ENCODE results near the gene LRRC49. TPM values are rescaled to one million over a fixed set of nuclear protein-coding genes. Genes with fewer than 3 reads are reported as not detected.

The LRRC49 gene
- total and polyA plus RNA-seq, 10 of the 15 experiments (the other 5 are each of a cell fraction or from before 2014, with no cell fraction given): 1.4 to 3.7 (median 2.9) TPM

- TF ChIP-seq RAD21 (IDR thresholded peaks at IDR 0.05; ENCODE audit: insufficient read depth, low read depth, low read length) (peak; percentile 73), ZNF217 (IDR thresholded peaks at IDR 0.05) (no peak), YBX1 (IDR thresholded peaks at IDR 0.05) (no peak), SMARCA5 (IDR thresholded peaks at IDR 0.05) (no peak), TCF3 (IDR thresholded peaks at IDR 0.05; ENCODE audit: borderline replicate concordance, insufficient read depth, low read depth, low read length) (no peak), RAD51 (IDR thresholded peaks at IDR 0.05) (no peak), FOS (IDR thresholded peaks at IDR 0.05; ENCODE audit: borderline replicate concordance, extremely low read depth, insufficient read length) (no peak), KDM1A (IDR thresholded peaks at IDR 0.05; ENCODE audit: borderline replicate concordance) (peak; percentile 79; the same call in 1 of the 2 replicates)
These were observed 410 bp downstream of the LRRC49 start (continued) for GRCh38 chr15:70892912-70893560.

- H4K20me1 ChIP-seq (ENCODE audit: control insufficient read depth, insufficient read depth): no peaks in the 10 kb centered on the region
- intact Hi-C loops (cut with micrococcal nuclease; ENCODE audit: unreplicated experiment): no loop called here
- no peak for FAIRE-seq
- BruUV-seq (replicated peaks): no TSS peak
- H3K27ac ChIP-seq (ENCODE audit: control insufficient read depth, insufficient read depth): no peak overlapping the region
- in situ Hi-C loops (cut with MboI): no loop called here
- no peak for ATAC-seq
- H3K27me3 ChIP-seq (replicated peaks in 1 of 2; ENCODE audit: control insufficient read depth in 2 of 2, insufficient read depth in 2 of 2, low read length in 1 of 2): no peaks in the 10 kb centered on the region
- DNase-seq (ENCODE audit: low read depth, low spot score): no peak
- ChIA-PET CTCF (interaction anchor here (1.0 kb wide), 1 partner anchor 15 kb away, joined by 3 read pairs; no protein-coding TSS in a partner anchor), POLR2A (no interaction called here), RAD21 (ENCODE audit: unreplicated experiment) (no interaction called here), SMC1A (ENCODE audit: uncharacterized antibody, unreplicated experiment) (no interaction called here)
- H3K9me3 ChIP-seq (replicated peaks; ENCODE audit: control insufficient read depth, insufficient read depth, low read length): no peaks in the 10 kb centered on the region; the same call in 2 of the 3 replicates
- H3K4me1 ChIP-seq (ENCODE audit: control insufficient read depth, insufficient read depth, low read length): no peaks in the 10 kb centered on the region
- 61% methylated on average over 1 of the region's 1 CpG for WGBS (ENCODE audit: insufficient coverage, insufficient replicate concordance, low lambda C conversion rate, missing lambda C conversion rate)
- H3K79me2 ChIP-seq (ENCODE audit: control insufficient read depth, insufficient read depth, low read length): no peaks in the 10 kb centered on the region
- H3K4me2 ChIP-seq (ENCODE audit: control insufficient read depth, insufficient read depth): no peak overlapping the region
- no peak overlapping the region for H3K9ac ChIP-seq (ENCODE audit: control insufficient read depth, insufficient read depth, low read length)
- no peak overlapping the region for H3K4me3 ChIP-seq
- H3K36me3 ChIP-seq (ENCODE audit: control insufficient read depth in 2 of 2, insufficient read depth in 2 of 2, low read length in 1 of 2): no peaks in the 10 kb centered on the region
- no peak overlapping the region for H2AFZ ChIP-seq (ENCODE audit: control insufficient read depth, low read depth, low read length)
- TF ChIP-seq, protein P1, sequence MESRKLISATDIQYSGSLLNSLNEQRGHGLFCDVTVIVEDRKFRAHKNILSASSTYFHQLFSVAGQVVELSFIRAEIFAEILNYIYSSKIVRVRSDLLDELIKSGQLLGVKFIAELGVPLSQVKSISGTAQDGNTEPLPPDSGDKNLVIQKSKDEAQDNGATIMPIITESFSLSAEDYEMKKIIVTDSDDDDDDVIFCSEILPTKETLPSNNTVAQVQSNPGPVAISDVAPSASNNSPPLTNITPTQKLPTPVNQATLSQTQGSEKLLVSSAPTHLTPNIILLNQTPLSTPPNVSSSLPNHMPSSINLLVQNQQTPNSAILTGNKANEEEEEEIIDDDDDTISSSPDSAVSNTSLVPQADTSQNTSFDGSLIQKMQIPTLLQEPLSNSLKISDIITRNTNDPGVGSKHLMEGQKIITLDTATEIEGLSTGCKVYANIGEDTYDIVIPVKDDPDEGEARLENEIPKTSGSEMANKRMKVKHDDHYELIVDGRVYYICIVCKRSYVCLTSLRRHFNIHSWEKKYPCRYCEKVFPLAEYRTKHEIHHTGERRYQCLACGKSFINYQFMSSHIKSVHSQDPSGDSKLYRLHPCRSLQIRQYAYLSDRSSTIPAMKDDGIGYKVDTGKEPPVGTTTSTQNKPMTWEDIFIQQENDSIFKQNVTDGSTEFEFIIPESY (IDR thresholded peaks at IDR 0.05): no peak
- no peak for TF ChIP-seq CHD1 (IDR thresholded peaks at IDR 0.05; ENCODE audit: low read depth, low read length)
- no peak for TF ChIP-seq PAX5 (IDR thresholded peaks at IDR 0.05; ENCODE audit: borderline replicate concordance, low read depth, low read length)
- TF ChIP-seq, protein P2, sequence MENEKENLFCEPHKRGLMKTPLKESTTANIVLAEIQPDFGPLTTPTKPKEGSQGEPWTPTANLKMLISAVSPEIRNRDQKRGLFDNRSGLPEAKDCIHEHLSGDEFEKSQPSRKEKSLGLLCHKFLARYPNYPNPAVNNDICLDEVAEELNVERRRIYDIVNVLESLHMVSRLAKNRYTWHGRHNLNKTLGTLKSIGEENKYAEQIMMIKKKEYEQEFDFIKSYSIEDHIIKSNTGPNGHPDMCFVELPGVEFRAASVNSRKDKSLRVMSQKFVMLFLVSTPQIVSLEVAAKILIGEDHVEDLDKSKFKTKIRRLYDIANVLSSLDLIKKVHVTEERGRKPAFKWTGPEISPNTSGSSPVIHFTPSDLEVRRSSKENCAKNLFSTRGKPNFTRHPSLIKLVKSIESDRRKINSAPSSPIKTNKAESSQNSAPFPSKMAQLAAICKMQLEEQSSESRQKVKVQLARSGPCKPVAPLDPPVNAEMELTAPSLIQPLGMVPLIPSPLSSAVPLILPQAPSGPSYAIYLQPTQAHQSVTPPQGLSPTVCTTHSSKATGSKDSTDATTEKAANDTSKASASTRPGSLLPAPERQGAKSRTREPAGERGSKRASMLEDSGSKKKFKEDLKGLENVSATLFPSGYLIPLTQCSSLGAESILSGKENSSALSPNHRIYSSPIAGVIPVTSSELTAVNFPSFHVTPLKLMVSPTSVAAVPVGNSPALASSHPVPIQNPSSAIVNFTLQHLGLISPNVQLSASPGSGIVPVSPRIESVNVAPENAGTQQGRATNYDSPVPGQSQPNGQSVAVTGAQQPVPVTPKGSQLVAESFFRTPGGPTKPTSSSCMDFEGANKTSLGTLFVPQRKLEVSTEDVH (IDR thresholded peaks at IDR 0.05; ENCODE audit: low read depth, partially characterized antibody): no peak
- no peak for TF ChIP-seq SMARCA5 (IDR thresholded peaks at IDR 0.05)
- TF ChIP-seq ZZZ3 (IDR thresholded peaks at IDR 0.05; ENCODE audit: control insufficient read depth, insufficient read length, low read depth): no peak
- TF ChIP-seq RBBP5 (conservative IDR thresholded peaks at IDR 0.05): no peak
- TF ChIP-seq HDAC6 (IDR thresholded peaks at IDR 0.05; ENCODE audit: unreplicated experiment): no peak
- TF ChIP-seq NR2F1 (conservative IDR thresholded peaks at IDR 0.05): no peak
- TF ChIP-seq ATF7 (IDR thresholded peaks at IDR 0.05; ENCODE audit: low read depth): no peak
- no peak for TF ChIP-seq RELB (IDR thresholded peaks at IDR 0.05; ENCODE audit: low read depth)
These were observed 9.5 kb downstream of the LRRC49 start for GRCh38 chr15:70902107-70902506.

Data from GM12878 (cell line).